Fibroblast of lung (primary cell): ENCODE data around the gene TMEM255B.

Source experiments
- EZH2 ChIP-seq: IDR thresholded peaks from 2 replicates; pipeline ENCODE4 v1.5.1; 2012; ENCODE audit warnings: low read length, control low read depth, mild to moderate bottlenecking; ENCODE audit errors: missing control alignments
- TF ChIP-seq, protein P1 (sequence below), 2 donors: IDR thresholded peaks in 1 of 2; conservative IDR thresholded peaks in 1 of 2; 1 replicate in 1 of 2; 2 replicates in 1 of 2; pipeline ENCODE4 v1.5.1; 2011 to 2012; ENCODE audit warnings: low read length in 2 of 2, control low read depth in 1 of 2, inconsistent platforms in 1 of 2, low read depth in 1 of 2, mild to moderate bottlenecking in 1 of 2

DNA sequence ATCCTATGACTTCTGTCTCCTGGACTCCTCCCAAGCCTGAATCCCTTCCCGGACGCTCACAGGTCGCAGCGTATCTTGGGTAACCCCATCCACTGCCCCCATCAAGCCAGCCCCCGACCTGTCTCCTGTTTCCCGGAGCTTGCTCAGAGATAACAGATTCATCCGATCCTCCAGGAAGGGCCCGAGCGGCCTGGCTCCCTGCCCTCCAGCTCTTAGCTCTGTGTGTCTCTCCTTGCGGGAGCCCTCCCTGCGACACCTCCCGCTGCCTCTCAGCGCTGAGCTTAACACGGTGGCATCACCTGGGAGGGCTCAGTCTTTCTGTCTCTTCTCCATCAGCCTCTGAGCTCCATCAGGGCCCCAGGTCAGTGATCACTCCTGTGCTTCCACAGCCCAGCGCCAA lies 4.3 kb upstream of the TMEM255B start:
- TF ChIP-seq, protein P1, sequence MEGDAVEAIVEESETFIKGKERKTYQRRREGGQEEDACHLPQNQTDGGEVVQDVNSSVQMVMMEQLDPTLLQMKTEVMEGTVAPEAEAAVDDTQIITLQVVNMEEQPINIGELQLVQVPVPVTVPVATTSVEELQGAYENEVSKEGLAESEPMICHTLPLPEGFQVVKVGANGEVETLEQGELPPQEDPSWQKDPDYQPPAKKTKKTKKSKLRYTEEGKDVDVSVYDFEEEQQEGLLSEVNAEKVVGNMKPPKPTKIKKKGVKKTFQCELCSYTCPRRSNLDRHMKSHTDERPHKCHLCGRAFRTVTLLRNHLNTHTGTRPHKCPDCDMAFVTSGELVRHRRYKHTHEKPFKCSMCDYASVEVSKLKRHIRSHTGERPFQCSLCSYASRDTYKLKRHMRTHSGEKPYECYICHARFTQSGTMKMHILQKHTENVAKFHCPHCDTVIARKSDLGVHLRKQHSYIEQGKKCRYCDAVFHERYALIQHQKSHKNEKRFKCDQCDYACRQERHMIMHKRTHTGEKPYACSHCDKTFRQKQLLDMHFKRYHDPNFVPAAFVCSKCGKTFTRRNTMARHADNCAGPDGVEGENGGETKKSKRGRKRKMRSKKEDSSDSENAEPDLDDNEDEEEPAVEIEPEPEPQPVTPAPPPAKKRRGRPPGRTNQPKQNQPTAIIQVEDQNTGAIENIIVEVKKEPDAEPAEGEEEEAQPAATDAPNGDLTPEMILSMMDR (conservative IDR thresholded peaks at IDR 0.05 in 1 of 2, IDR thresholded peaks at IDR 0.05 in 1 of 2; ENCODE audit: low read depth in 1 of 2, low read length in 2 of 2) = no peak
- TF ChIP-seq EZH2 = no peak
